ENCODE data around the gene CNP.

CNP gene

GRCh38 chr17:41973408-41973811 is 6.8 kb downstream of the CNP start:
- no peak for DNase-seq

DNA sequence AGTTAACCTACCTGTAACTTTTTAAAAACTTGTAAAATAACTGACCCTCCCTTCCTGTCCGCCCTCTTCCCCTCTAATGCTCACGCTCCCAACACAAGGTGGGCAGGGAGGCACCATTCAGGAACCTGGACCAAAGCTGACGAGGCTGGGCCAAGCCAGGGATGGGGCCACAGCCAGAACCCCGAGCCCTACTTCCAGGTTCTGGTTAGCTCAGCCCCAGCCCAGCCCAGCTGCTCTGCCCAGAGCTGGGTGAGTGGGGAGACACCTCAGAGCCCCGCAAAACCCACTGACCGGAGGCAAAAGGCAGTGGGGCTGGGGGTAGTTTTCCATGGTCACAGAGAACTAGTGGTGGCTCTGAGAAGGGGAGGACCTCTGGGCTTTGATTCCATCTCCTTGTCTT is 7.4 kb downstream of the CNP start:
- no peak for DNase-seq

DNA sequence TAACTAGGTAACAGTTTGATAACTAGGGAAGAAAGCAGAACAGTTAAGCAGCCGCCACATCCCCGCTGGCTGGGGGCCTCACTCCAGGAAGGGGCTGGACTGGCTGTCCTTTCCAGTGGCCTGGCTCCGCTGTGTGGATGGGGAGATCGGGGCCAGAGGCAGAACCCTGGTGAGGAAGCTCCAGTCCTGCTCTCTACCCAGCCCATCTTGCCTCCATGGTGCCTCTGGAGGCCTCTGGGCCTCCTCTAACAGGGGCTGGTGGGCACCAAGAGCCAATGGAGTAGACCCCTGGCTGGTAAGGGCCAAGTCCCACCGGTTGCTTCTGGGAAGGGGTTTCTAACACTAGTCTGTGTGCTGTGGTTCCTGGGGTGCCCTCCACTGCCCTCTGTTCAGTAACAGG is 8.1 kb downstream of the CNP start:
- no peak for DNase-seq

GRCh38 chr17:41975099-41976083 is 8.8 kb downstream of the CNP start:
- DNase-seq = no peak

- DNase-seq = no peak
These were observed 9.7 kb downstream of the CNP start for GRCh38 chr17:41976142-41976768.

GRCh38 chr17:41977991-41978390 is 11.4 kb downstream of the CNP start:
- no peak for DNase-seq

DNA sequence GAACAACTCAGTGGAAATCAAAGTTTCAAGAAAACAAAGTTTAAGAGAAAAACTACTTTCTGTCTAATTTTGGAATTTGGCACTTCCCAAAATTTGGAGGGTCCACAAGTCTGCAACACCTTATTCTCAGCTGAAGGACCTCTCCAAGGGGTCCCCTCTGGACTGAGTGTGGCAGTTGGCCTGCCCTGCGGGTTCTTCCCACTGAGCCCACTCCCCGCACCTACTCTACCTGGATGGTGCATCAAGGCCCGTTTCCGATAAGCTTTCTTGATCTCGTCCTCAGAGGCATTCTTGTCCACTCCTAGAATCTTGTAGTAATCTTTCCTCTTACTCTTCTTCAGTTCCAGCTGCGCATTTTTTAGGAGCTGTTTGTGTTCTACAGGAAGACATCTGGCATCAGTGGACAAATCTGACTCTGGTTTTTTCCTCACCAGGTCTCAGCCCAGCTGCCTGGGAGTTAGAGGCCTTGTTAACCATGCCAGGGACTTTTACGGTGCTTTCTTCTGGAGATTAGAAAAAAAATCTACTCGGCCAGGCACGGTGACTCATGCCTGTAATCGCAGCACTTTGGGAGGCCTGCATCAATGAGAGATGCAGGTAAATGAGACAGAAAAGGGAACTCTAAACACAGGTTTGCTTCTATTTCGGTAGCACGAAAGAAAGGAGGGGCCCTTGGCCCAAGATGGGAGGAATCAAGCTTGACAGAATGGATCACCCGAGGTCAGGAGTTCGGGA is 15.6 kb downstream of the CNP start:
- DNase-seq = no peak

GRCh38 chr17:41984454-41984853 is 17.9 kb downstream of the CNP start:
- no peak for DNase-seq

- DNase-seq = no peak
These were observed 19.3 kb downstream of the CNP start for GRCh38 chr17:41985919-41986318.

DNA sequence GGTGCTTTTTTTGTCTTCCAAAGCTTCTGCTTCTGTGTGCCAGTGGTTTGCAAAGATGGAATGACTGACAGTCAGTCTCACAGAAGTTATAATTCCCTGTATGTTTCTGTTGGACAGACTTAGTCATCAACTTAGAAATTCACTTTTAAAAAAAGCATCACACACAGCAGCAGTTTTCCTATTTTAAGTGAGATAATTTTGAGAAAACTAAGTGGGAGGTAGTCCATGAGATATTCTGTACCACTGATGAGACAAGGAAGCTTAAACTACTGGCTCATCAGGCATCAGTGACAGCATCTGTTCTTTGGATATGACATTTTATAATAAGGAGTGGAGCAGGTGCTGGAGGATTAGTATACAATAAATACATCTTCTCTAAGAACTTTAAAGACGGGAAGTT is 20.0 kb downstream of the CNP start:
- DNase-seq = no peak

DNA sequence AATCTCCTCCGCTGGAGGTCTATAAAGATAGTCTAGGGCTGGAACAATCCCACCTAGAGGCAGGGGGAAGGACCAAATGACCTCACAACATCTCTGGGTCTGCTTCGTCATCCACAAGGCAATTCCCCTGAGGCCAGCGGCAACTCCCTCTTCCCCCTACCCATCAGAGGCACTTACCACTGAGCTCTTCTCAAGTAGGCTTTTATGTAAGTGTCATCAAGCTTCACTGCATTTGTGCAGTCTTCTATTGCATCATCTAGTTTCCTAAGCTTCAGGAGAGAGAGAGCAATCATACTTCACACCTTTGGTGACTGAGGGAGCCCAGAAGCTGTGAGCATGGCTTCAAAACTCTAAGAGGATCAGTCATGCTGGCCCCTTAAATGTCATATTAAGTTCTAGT is 21.0 kb downstream of the CNP start:
- DNase-seq = no peak

GRCh38 chr17:41988418-41988817 is 21.8 kb downstream of the CNP start:
- DNase-seq = no peak

DNA sequence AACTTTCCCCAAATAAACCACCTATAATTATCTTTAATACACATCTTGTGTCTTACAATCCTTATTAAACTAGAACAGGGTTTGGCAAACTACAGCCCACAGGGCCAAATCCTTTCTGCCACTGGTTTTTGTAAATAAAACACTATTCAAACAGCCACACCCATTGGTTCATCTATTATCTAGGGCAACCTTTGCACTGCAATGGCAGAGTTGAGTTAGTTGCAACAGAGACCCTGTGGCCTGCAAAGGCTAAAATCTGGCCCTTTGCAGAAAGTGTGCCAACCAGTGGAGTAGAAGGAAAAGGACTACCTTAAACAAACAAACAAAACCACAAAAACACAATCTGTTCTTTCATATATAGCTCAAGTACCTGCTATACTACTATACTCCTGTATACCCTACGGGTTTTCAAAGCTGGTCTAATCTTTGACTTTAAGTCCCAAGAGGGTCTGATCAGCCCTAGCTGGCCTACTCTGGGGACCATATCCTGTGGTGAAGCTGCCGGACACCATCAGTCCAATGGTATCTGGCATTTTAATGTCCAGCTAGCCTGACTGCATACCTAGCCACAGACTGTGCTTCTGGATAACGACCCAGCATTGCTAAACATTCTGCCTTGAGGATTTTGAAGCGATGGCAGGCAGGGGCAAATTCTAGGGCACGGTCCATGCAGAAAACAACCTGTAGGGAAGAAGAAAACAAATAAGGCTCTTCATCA is 23.3 kb downstream of the CNP start:
- no peak for DNase-seq

GRCh38 chr17:41992576-41992975 is 26.0 kb downstream of the CNP start:
- DNase-seq = no peak

DNA sequence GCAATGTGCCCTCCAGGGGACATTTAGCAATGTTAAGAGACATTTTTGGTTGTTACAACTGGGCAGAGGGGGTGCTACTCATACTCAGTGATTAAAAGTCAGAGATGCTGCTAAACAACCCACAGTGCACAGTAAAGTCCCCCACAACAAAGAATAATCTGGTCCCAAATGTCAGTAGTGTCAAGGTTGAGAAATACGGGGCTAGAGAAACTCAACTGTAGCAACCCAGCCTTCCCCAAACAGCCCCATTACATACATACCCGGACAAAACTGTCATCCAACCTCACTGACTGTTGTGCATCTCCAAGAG is 30.2 kb downstream of the CNP start:
- DNase-seq = no peak

DNA sequence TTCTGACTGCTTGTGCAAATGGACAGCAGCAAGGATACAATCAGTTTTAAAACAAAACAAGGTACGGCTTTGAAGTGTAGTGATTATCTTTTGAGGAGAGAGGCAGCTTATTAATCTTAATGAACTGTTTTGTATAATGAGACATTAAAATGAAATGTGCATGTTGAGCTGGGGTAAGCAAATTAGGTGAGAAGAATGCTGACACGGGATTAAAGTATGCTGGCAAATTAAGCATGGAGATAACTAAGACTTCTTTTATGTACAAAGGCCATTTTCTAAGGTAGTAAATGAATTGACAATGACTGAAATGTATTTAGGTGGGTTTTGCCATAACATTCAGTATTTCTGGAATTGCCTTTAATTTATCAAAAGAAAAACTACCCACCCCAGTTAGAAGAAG is 31.9 kb downstream of the CNP start:
- no peak for DNase-seq

DNA sequence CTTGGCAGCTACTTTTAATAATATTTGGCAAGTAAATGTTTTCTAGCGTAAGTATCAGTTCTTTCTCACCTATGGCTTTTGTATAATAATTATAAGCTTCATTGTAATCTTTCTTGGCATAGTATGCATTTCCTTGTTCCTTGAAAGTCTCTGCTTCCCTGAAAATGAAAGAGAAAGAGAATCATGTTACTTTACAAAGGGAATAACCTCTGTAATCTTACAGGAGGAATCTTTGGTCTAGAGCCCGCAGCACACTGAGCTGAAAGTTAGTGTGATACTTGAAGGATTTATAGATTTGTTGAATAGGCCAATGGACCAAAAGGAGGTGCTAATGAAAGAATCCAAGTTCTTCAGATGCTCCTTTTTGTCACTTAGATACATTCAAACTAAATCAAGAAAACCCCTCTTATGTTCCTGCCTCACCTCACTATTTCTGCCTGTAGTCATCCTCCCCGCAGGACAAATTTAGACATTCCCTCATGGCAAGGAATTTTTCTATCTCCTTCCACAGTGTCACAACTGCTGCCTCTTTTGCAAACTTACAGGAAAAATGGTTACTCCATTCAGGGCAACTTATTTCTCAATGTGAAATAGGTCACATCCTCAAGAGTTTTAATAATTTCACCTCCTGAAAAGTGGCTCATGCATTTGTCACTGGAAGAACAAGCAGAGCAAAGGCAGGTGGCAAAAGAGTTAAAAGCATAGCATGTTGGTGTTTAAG is 34.0 kb downstream of the CNP start:
- no peak for DNase-seq

DNA sequence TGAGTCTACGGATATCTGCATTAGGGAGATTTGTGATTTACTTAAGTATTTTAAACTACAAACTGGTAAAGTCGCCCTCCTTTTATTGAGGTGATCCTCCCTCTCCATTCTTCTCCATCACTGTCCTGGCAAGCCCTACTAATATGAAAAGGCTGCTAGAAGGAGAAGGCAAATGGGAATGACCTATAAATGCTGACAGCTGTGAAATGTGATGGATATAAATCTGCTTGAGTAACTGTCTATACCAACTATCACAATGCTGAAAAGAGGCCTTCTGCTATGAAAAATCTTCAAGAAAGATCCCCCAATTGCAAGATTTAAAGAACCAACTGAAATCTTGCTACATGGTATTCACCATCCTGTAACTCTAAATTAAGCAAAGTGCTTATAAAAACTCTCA is 35.1 kb downstream of the CNP start:
- no peak for DNase-seq

DNA sequence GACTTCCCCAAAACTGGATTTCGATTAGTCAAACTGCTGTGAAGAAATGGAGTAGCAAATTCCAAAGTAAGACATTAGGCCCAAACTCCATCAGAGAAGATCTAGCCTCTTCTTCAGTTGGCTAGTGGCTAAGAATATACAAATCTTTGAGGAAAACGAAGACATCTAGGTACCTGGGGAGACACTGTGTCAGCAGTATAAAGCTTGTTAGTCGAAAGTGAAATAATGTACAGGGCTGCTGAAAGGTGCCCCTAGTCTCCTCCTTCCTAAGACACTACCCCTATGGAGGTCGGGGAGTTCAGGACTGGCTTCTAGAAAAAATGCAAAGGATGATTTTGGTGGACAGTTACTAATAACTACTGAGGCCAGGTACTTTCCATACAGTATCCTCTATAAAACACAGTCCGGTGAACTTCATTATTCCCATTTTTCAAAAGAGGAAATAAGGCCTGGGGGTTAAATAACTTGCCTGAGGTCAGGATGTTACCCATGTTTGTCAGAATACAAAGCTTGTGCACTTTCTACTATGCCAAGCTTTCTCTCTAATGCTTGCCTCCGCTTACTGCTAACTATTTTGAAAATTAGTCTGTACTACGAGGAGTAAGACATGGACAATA is 35.7 kb downstream of the CNP start:
- no peak for DNase-seq

DNA sequence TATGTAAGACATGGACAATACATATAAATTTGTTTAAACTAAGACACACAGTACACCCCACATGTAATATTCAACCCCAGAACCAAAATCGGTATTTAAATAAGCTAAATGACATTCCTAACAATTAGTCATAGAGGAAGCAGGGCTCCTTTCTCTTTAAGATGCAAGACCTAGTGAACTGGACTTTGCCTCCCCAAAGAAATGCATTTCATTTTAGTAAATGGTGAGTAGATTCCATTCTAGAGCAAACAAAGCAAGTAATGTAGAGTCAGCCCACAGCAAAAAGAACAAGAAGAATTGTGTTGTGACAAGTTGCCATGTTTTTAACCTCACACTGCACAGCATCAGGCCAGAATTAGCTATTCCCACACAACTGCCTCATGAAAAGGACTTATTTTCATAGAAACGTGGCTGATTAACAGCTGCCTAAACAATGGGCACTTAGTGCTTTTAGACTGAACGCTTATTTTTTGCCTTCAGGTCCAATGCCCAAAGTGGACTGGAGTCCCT is 36.3 kb downstream of the CNP start:
- no peak for DNase-seq

GRCh38 chr17:42005166-42005565 is 38.6 kb downstream of the CNP start:
- DNase-seq = no peak

GRCh38 chr17:42009170-42009569 is 42.6 kb downstream of the CNP start:
- no peak for DNase-seq

Measured in amniotic stem cell (primary cell).